Medulla oblongata (tissue), 1 donor: Measurements from ENCODE around the gene MSX2.
A peak's percentile ranks its signal among the peaks of the same experiment; 100 is the strongest.

Source experiments
- DNase-seq: peaks from one replicate; pipeline ENCODE4 v3.0.0-alpha.2; 2015; ENCODE audit errors: extremely low spot score

The MSX2 gene

GRCh38 chr5:174724484-174725260, at the start of gene MSX2:
Gene MSX2, plus strand, starts transcription at chr5:174724582. Its CDS starts 78 bp downstream, at chr5:174724660.
- DNase-seq: peak; percentile 94

DNA sequence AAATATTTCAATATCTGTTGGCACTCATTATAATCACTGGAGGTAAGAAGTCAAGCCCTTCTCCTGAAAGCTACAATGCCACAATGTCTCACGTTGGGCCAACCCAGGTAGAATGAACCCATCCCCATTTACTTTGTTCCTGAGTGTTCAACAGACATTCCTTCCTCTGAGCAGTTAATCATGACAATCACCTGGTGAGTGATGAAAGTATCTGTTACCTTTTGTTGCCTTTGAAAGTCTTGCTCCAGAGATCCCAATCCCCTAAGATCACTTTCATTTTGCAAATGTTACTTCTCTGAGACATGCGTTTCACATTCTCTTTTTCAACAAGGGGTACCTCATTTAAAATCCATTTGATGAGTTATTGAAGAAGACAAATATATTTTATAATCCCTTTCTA, 49.3 kb upstream of the MSX2 start:
- no peak for DNase-seq

GRCh38 chr5:174675916-174676315, 48.5 kb upstream of the MSX2 start:
- no peak for DNase-seq

DNA sequence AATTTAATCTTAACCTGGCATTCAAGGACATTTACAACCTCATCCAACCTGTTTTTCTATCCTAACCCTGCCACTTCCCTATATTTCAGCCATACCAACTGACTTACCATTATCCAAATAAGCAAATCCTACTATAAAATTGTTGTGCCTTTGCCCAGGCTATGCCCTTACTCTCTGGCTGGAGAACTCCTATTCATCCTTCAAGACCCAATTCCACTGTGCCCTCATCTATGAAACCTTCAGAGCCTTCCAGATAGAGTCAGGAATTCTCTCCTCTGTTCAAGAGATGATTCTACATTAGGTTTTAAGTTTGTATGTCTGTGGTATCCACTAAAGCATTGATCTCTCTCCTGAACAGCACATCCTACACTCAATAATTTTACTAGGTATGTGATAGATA, 46.3 kb upstream of the MSX2 start:
- DNase-seq: no peak

GRCh38 chr5:174680901-174681565, 43.3 kb upstream of the MSX2 start:
- DNase-seq: no peak

DNA sequence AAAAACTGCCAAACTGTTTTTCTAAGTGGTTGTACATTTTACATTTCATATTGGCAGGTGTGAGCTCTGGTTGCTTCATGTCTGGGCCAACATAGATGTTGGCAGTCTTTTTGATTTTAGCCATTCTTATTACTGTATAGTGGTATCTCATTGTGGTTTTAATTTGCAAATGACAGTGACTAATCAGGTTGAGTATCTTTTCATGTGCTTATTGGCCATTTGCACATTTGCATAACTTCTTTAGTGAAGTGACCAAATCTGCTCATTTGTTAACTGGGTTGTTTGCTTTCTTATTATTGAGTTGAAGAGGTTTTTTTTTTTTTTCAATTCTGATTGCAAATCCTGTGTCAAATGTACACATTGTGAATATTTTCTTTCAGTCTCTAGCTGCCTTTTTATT, 36.9 kb upstream of the MSX2 start:
- no peak for DNase-seq

- no peak for DNase-seq
Observed at GRCh38 chr5:174688441-174689354, 35.7 kb upstream of the MSX2 start.

GRCh38 chr5:174690271-174690670, 34.1 kb upstream of the MSX2 start:
- peak; percentile 48 for DNase-seq

DNA sequence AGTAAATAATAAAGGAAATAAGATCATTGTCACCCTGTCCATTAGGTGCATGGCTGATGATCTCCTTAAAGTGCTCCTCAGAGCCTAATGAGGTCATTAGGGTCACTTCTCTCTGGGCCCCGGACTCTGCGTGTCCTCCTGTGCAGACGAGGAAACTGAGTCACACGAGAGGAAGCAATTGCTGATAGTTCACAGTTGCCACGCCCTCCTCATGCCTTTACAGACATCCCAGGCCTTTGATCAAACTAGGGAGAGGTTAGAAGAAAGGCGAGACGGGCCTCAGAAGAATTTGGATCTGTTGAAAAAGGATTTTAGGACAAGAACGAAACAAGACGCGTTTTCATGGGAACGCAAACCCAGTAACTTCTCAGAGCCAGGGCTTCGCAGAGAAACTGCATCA, 32.0 kb upstream of the MSX2 start:
- no peak for DNase-seq

DNA sequence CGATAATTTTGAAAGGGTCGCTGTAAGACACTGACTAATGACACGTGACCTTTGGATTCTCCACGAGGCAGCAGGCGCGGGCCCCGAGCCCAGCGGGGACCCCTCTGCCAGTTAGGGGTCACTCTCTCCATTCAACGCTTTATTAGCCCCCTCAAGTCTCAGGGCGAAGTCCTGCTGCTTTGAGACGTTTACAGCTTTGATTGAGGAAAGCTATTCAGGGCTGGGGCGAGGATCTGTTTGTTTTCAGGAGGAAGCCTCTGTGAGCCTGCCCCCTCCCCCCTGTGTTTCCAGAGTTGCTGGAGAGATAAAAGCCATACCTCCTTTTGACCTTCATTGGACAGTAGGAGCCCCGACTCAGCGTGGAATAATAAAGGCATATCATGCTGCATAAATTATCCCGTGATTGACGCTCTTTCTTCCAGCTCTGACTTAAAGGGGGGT, 31.4 kb upstream of the MSX2 start:
- DNase-seq: no peak

GRCh38 chr5:174693697-174694385, 30.5 kb upstream of the MSX2 start:
- no peak for DNase-seq

DNA sequence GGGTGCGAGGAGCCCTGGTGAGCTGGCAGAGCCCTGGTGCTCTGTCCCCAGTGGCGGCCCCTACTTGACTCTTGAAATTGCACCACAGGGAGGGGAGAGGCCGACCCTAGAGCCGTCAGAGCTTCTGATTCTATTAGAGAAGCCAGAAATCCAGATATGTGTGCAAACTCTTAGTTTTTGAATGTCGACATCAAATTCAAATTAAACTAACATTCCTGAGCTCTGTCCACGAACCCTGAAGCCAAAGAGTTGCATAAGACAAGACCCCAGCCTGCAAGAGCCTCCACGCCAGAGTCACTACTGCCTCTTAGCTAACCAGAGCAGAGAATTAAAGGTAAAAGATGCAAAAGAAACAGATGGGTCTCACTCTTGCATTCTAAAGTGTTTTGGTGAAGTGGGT, 29.8 kb upstream of the MSX2 start:
- DNase-seq: no peak

DNA sequence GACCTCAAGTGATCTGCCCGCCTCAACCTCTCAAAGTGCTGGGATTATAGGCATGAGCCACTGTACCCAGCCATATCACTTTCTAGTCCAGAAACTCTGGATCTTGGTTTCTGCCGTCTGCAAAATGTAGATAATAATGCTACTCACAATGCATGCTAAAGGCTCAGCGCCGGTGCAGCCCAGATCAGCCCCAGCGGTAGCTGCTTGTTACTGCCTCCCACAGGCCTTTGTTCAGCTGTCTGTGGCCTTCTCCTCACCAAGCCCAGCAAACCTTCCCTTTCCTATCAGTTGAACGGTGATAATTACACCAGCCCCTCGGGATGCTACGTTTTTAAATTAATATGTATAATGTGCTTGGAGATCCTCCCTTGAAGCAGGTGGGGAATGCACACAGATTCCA, 26.2 kb upstream of the MSX2 start:
- no peak for DNase-seq

- no peak for DNase-seq
Observed at GRCh38 chr5:174699131-174699530, 25.3 kb upstream of the MSX2 start.

GRCh38 chr5:174706997-174707572, 17.3 kb upstream of the MSX2 start:
- no peak for DNase-seq

DNA sequence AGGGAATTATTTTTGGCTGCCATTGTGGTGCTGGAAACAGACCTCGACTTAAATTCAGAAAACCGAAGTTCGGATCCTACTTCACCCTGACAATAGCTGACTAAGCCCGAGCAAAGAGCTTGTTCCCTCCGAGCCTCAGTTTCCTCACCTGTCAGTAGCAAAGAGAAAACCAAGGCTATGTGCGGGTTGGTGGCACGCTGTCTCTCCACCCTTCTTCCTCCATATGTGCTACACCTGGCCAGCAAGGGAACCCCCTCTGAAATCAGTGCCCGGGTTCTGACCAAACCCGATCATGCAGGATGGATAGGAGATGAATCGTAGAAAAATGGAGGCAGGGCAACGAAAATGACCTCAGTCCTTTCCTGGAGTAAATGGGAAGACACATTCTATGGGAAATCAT, 16.7 kb upstream of the MSX2 start:
- no peak for DNase-seq

- DNase-seq: peak; percentile 60
Observed at GRCh38 chr5:174708476-174709207, 15.7 kb upstream of the MSX2 start.

DNA sequence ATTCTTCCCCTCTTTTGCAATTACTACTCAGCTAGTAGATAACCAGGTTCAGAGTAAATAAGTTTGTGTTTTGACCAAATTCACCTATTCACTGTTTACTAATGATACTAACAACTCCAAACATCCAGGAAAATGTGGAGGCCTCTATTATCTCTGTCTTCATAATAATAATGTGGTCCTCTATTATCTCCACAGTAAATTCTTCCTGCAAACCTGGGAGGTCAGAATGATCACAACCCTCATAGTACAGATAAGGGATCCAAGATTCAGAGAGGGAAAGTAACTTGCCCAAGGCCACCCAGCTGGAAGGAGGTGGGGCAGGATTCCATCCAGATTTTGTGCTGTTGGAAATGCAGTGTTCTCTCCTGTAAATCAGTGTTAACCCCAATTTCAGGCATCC, 9.6 kb upstream of the MSX2 start:
- DNase-seq: no peak

- DNase-seq: no peak
Observed at GRCh38 chr5:174715804-174716203, 8.6 kb upstream of the MSX2 start.

DNA sequence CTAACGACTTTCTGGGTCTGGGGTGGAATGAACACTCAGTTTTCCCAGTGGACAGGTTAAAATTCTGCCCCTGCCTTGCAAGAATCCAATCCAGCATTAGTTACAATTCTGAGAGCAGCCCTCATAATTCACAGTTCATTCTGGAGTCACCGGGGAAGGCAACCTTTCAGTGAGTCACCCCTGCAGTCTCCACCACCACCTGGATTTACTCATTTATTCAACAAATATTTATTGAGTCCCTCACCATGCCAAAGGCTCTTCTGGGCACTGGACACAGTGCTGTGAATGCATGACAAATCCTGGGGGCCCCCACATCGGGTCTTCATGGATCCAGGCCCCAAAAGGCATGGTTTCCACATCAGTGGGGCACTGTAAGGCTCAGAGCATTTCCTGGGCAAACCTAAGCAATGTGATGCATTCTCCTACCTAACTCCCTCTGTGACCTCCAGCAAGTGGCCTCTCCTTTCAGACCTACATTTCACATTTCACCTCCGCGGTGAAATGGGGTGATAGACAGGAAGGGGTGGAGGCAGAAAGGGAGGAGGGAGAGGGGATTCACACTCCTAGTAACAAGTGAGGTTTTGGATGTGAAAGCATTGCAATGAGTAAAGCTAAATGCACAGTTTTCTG, 6.4 kb upstream of the MSX2 start:
- no peak for DNase-seq
